SK-N-MC (cell line): ENCODE measurements around the gene ASTN2.

ENCODE experiments used
- EZH2 ChIP-seq: fragments of 200-600 bp; sonication (generic); IDR thresholded peaks from one replicate; pipeline ENCODE4 v1.6.1; 2017; ENCODE audit warnings: antibody characterized with exemption
- FOXP2 ChIP-seq: optimal IDR thresholded peaks from 2 replicates; pipeline ENCODE3; 2011; ENCODE audit warnings: mild to moderate bottlenecking, moderate library complexity; ENCODE audit not compliant: insufficient read depth; ENCODE audit errors: extremely low read length, control extremely low read depth
- POLR2AphosphoS5 ChIP-seq: IDR thresholded peaks from 2 replicates; pipeline ENCODE4 v1.6.1; 2012; ENCODE audit warnings: mild to moderate bottlenecking, low read depth, low read length, borderline replicate concordance

GRCh38 chr9:117258184-117258866 is 156.5 kb downstream of the ASTN2 start:
- no peak for TF ChIP-seq EZH2
- no peak for TF ChIP-seq POLR2AphosphoS5
- no peak for TF ChIP-seq FOXP2
